ENCODE data around the gene ZBTB8A.
A peak's percentile ranks its signal among the peaks of the same experiment; 100 is the strongest.

Gene ZBTB8A

DNA sequence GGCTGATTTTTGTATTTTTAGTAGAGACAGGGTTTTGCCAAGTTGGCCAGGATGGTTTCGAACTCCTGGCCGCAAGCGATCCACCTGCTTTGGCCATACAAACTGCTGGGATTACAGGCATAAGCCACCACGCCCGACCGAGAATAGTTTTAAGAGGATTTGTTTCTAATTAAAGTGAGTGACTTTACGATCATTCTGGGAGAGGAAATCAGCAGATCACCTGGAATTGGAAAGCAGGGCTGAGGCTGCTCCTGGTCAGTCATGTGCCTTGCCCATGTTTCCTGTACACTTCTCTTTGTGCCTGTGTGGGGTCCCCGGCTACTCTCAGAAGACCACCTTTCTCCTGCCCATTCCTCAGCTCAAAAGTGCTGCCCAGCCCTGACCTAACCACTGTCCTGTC, 40.5 kb upstream of the ZBTB8A start:
- TF ChIP-seq CTCF (conservative IDR thresholded peaks at IDR 0.05; ENCODE audit: low read depth, low read length) = no peak
- no peak for DNase-seq (ENCODE audit: low read depth)
- H3K4me3 ChIP-seq (ENCODE audit: low read depth, low read length) = no peak overlapping the region

GRCh38 chr1:32500387-32501209, 38.6 kb upstream of the ZBTB8A start:
- peak; percentile 61 for DNase-seq (ENCODE audit: low read depth)
- peak overlapping the region; percentile 58 for H3K4me3 ChIP-seq (ENCODE audit: low read depth, low read length)

GRCh38 chr1:32501865-32502264, 37.4 kb upstream of the ZBTB8A start:
- TF ChIP-seq CTCF (conservative IDR thresholded peaks at IDR 0.05; ENCODE audit: low read depth, low read length) = no peak
- DNase-seq (ENCODE audit: low read depth) = no peak
- no peak overlapping the region for H3K4me3 ChIP-seq (ENCODE audit: low read depth, low read length)

More at GRCh38 chr1:32500387-32501209, 38.6 kb upstream of the ZBTB8A start:
- no peak for TF ChIP-seq CTCF (conservative IDR thresholded peaks at IDR 0.05; ENCODE audit: low read depth, low read length)

GRCh38 chr1:32503153-32503552, 36.1 kb upstream of the ZBTB8A start:
- TF ChIP-seq CTCF (conservative IDR thresholded peaks at IDR 0.05; ENCODE audit: low read depth, low read length) = no peak
- H3K4me3 ChIP-seq (ENCODE audit: low read depth, low read length) = no peak overlapping the region
- no peak for DNase-seq (ENCODE audit: low read depth)

DNA sequence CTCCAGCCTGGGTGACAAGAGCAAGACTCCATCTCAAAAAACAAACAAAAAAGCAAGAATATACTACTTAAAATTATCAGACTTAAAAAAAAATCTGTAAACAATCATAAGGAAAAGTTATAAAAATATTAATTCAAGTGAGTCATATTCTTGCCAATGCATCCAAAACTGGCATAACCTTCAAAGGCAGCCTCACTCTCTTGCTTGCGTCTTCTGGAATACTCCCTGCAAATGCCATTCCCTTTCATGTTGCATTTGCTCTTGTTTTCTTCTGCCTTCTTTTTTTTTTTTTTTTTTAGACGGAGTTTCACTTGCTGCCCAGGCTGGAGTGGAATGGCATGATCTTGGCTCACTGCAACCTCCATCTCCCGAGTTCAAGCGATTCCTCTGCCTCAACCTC, 32.2 kb upstream of the ZBTB8A start:
- DNase-seq (ENCODE audit: low read depth) = no peak
- H3K4me3 ChIP-seq (ENCODE audit: low read depth, low read length) = no peak overlapping the region
- TF ChIP-seq CTCF (conservative IDR thresholded peaks at IDR 0.05; ENCODE audit: low read depth, low read length) = no peak

- H3K4me3 ChIP-seq (ENCODE audit: low read depth, low read length) = no peak overlapping the region
- TF ChIP-seq CTCF (conservative IDR thresholded peaks at IDR 0.05; ENCODE audit: low read depth, low read length) = no peak
- DNase-seq (ENCODE audit: low read depth) = peak; percentile 35
These were observed 30.5 kb upstream of the ZBTB8A start for GRCh38 chr1:32508761-32509160.

- no peak overlapping the region for H3K4me3 ChIP-seq (ENCODE audit: low read depth, low read length)
- no peak for DNase-seq (ENCODE audit: low read depth)
- no peak for TF ChIP-seq CTCF (conservative IDR thresholded peaks at IDR 0.05; ENCODE audit: low read depth, low read length)
These were observed 29.3 kb upstream of the ZBTB8A start for GRCh38 chr1:32509939-32510338.

Data from choroid plexus epithelial cell (primary cell).